HL-60 (cell line): ENCODE data around the gene AKAP6.

Experiments
- DNase-seq, 2 experiments: peaks; one replicate each; pipeline ENCODE4 v3.0.0-alpha.2; 2010 to 2020; ENCODE audit warnings: low read depth in 1 of 2, low spot score in 1 of 2
- H3K27ac ChIP-seq: fragments of 250-450 bp; sonication (Bioruptor Pico); replicated peaks from 2 replicates; pipeline ENCODE4 v1.5.1; 2020; ENCODE audit warnings: mild to moderate bottlenecking, moderate library complexity
- H3K27me3 ChIP-seq: fragments of 250-450 bp; sonication (Bioruptor Pico); 2 replicates; pipeline ENCODE4 v1.5.1; 2021; ENCODE audit warnings: mild to moderate bottlenecking, moderate library complexity; ENCODE audit not compliant: insufficient read depth, poor library complexity, severe bottlenecking
- H3K4me3 ChIP-seq: replicated peaks from 2 replicates; pipeline ENCODE4 v1.5.1; 2011; ENCODE audit warnings: mild to moderate bottlenecking, control low read depth, low read length; ENCODE audit not compliant: insufficient read depth
- GABPA ChIP-seq: IDR thresholded peaks from 2 replicates; pipeline ENCODE4 v1.6.1; 2012; ENCODE audit warnings: low read depth
- POLR2AphosphoS5 ChIP-seq: IDR thresholded peaks from 2 replicates; pipeline ENCODE4 v1.6.1; 2012; ENCODE audit warnings: low read depth
- SPI1 ChIP-seq: IDR thresholded peaks from 2 replicates; pipeline ENCODE4 v1.6.1; 2012; ENCODE audit warnings: low read depth, mild to moderate bottlenecking, borderline replicate concordance
- TF ChIP-seq, protein P1 (sequence below): IDR thresholded peaks from one replicate; pipeline ENCODE4 v1.5.1; 2011; ENCODE audit warnings: low read length, control low read depth, inconsistent platforms; ENCODE audit not compliant: insufficient read depth
- TF ChIP-seq, protein P2 (sequence below): IDR thresholded peaks from 2 replicates; pipeline ENCODE4 v1.6.1; 2012; ENCODE audit warnings: low read depth; ENCODE audit not compliant: insufficient replicate concordance

Gene AKAP6

DNA sequence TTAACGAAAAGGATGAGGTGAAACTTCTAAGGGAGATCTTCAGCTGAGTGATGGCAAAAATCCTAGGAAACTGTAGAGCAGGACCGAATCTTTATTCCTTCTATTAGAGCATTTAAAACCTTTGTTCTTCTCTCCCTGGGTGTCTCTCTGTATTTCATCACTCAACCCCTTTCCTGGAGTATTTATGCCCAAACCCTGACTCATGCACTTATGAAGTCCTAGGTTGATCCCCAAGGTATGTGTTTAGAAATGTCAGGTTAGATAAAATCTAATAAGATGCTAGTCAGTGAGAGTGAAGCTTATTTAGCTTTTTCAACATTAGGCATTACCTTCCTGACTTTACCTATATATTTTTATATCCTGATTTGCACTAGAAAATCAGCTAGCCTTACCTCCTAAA lies 369.7 kb downstream of the AKAP6 start:
- Histone ChIP-seq H3K27me3 (no peaks in the 10 kb centered on the region), H3K4me3 (no peak overlapping the region), H3K27ac (no peak overlapping the region)
- no peak for DNase-seq
- TF ChIP-seq, protein P1, sequence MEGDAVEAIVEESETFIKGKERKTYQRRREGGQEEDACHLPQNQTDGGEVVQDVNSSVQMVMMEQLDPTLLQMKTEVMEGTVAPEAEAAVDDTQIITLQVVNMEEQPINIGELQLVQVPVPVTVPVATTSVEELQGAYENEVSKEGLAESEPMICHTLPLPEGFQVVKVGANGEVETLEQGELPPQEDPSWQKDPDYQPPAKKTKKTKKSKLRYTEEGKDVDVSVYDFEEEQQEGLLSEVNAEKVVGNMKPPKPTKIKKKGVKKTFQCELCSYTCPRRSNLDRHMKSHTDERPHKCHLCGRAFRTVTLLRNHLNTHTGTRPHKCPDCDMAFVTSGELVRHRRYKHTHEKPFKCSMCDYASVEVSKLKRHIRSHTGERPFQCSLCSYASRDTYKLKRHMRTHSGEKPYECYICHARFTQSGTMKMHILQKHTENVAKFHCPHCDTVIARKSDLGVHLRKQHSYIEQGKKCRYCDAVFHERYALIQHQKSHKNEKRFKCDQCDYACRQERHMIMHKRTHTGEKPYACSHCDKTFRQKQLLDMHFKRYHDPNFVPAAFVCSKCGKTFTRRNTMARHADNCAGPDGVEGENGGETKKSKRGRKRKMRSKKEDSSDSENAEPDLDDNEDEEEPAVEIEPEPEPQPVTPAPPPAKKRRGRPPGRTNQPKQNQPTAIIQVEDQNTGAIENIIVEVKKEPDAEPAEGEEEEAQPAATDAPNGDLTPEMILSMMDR: no peak
- TF ChIP-seq SPI1 (no peak), GABPA (no peak), POLR2AphosphoS5 (no peak)
- TF ChIP-seq, protein P2, sequence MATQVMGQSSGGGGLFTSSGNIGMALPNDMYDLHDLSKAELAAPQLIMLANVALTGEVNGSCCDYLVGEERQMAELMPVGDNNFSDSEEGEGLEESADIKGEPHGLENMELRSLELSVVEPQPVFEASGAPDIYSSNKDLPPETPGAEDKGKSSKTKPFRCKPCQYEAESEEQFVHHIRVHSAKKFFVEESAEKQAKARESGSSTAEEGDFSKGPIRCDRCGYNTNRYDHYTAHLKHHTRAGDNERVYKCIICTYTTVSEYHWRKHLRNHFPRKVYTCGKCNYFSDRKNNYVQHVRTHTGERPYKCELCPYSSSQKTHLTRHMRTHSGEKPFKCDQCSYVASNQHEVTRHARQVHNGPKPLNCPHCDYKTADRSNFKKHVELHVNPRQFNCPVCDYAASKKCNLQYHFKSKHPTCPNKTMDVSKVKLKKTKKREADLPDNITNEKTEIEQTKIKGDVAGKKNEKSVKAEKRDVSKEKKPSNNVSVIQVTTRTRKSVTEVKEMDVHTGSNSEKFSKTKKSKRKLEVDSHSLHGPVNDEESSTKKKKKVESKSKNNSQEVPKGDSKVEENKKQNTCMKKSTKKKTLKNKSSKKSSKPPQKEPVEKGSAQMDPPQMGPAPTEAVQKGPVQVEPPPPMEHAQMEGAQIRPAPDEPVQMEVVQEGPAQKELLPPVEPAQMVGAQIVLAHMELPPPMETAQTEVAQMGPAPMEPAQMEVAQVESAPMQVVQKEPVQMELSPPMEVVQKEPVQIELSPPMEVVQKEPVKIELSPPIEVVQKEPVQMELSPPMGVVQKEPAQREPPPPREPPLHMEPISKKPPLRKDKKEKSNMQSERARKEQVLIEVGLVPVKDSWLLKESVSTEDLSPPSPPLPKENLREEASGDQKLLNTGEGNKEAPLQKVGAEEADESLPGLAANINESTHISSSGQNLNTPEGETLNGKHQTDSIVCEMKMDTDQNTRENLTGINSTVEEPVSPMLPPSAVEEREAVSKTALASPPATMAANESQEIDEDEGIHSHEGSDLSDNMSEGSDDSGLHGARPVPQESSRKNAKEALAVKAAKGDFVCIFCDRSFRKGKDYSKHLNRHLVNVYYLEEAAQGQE: no peak

- DNase-seq: no peak
- TF ChIP-seq, protein P2: no peak
- TF ChIP-seq, protein P1: no peak
- no peak for TF ChIP-seq SPI1
- no peak for TF ChIP-seq POLR2AphosphoS5
- no peak overlapping the region for H3K27ac ChIP-seq
- no peak overlapping the region for H3K4me3 ChIP-seq
- H3K27me3 ChIP-seq: no peaks in the 10 kb centered on the region
Observed at GRCh38 chr14:32701475-32701874, 372.4 kb downstream of the AKAP6 start.

DNA sequence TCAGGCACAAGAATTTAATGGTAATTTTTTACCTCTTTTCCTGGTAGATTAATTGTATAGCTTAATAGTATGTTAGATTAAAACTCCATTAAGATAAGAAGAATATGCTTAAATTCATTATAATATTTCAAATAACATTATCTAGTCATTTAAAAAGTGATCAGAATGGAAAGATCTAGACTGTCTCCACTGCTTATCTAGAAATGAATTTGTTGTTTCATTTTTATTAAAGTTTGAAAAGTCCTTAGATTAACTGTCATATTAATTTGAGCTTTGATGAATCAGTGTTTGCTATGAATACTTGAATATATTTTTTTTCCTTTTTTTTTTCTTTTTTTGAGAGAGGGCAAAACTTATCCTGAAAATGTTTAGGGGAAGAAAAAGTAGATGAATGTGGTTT lies 373.0 kb downstream of the AKAP6 start:
- TF ChIP-seq POLR2AphosphoS5 (no peak), GABPA (no peak), SPI1 (no peak)
- TF ChIP-seq, protein P1: no peak
- TF ChIP-seq, protein P2: no peak
- Histone ChIP-seq H3K4me3 (no peak overlapping the region), H3K27me3 (no peaks in the 10 kb centered on the region), H3K27ac (no peak overlapping the region)
- no peak for DNase-seq
